ENCODE measurements around the gene HPCAL4. TPM values are rescaled to one million over a fixed set of nuclear protein-coding genes. Genes with fewer than 3 reads are reported as not detected.

The HPCAL4 gene
- total RNA-seq, 2 donors from 2014 or later = 0.07 to 0.16 TPM

GRCh38 chr1:39668111-39668510 lies 23.1 kb downstream of the HPCAL4 start:
- Histone ChIP-seq H3K4me3 (no peak overlapping the region), H3K27ac (no peak overlapping the region), H3K36me3 (no peaks in the 10 kb centered on the region), H3K27me3 (peaks cover 23% of the 10 kb centered on the region), H3K9me3 (no peaks in the 10 kb centered on the region), H3K4me1 (no peaks in the 10 kb centered on the region), H3K9ac (ENCODE audit: low read depth in 2 of 2, low read length in 2 of 2) (no peak overlapping the region)
- intact Hi-C loops (cut with DNase I) = no loop called here
- DNase-seq = no peak
- no peak for TF ChIP-seq CTCF (IDR thresholded peaks at IDR 0.05)

- Histone ChIP-seq H3K9ac (ENCODE audit: low read depth in 2 of 2, low read length in 2 of 2) (no peak overlapping the region), H3K36me3 (no peaks in the 10 kb centered on the region), H3K4me1 (no peaks in the 10 kb centered on the region), H3K4me3 (no peak overlapping the region), H3K27me3 (peaks cover 12% of the 10 kb centered on the region), H3K27ac (no peak overlapping the region), H3K9me3 (no peaks in the 10 kb centered on the region)
- TF ChIP-seq CTCF (IDR thresholded peaks at IDR 0.05) = no peak
- intact Hi-C loops (cut with DNase I) = no loop called here
- no peak for DNase-seq
Measured at GRCh38 chr1:39666772-39667171, 24.5 kb downstream of the HPCAL4 start.

- H3K4me1 ChIP-seq = no peaks in the 10 kb centered on the region
- TF ChIP-seq CTCF (IDR thresholded peaks at IDR 0.05) = no peak
- no peaks in the 10 kb centered on the region for H3K27me3 ChIP-seq
- H3K4me3 ChIP-seq = no peak overlapping the region
- H3K9me3 ChIP-seq = no peaks in the 10 kb centered on the region
- intact Hi-C loops (cut with DNase I) = no loop called here
- no peak overlapping the region for H3K27ac ChIP-seq
- no peak overlapping the region for H3K9ac ChIP-seq (ENCODE audit: low read depth in 2 of 2, low read length in 2 of 2)
- no peaks in the 10 kb centered on the region for H3K36me3 ChIP-seq
- DNase-seq = no peak
Measured at GRCh38 chr1:39663559-39663958, 27.7 kb downstream of the HPCAL4 start.

- Histone ChIP-seq H3K27ac (no peak overlapping the region), H3K27me3 (no peaks in the 10 kb centered on the region), H3K9ac (ENCODE audit: low read depth in 2 of 2, low read length in 2 of 2) (no peak overlapping the region), H3K4me1 (no peaks in the 10 kb centered on the region), H3K9me3 (no peaks in the 10 kb centered on the region), H3K4me3 (no peak overlapping the region), H3K36me3 (no peaks in the 10 kb centered on the region)
- no peak for DNase-seq
- intact Hi-C loops (cut with DNase I) = no loop called here
- TF ChIP-seq CTCF (IDR thresholded peaks at IDR 0.05) = no peak
Measured at GRCh38 chr1:39662861-39663260, 28.4 kb downstream of the HPCAL4 start.

- DNase-seq = no peak
- H3K27ac ChIP-seq = no peak overlapping the region
- no peaks in the 10 kb centered on the region for H3K36me3 ChIP-seq
- no peaks in the 10 kb centered on the region for H3K27me3 ChIP-seq
- H3K4me1 ChIP-seq = no peaks in the 10 kb centered on the region
- no peak overlapping the region for H3K4me3 ChIP-seq
- TF ChIP-seq CTCF (IDR thresholded peaks at IDR 0.05) = no peak
- H3K9me3 ChIP-seq = no peaks in the 10 kb centered on the region
- no peak overlapping the region for H3K9ac ChIP-seq (ENCODE audit: low read depth in 2 of 2, low read length in 2 of 2)
- intact Hi-C loops (cut with DNase I) = loop anchor here (10.0 kb wide), 1 partner anchor 565 kb away; no protein-coding TSS in a partner anchor
Measured at GRCh38 chr1:39659538-39659937, 31.7 kb downstream of the HPCAL4 start.

- intact Hi-C loops (cut with DNase I) = loop anchor here (10.0 kb wide), 1 partner anchor 564 kb away; no protein-coding TSS in a partner anchor
- DNase-seq = no peak
- Histone ChIP-seq H3K27ac (no peak overlapping the region), H3K27me3 (no peaks in the 10 kb centered on the region), H3K4me3 (no peak overlapping the region), H3K36me3 (no peaks in the 10 kb centered on the region), H3K9ac (ENCODE audit: low read depth in 2 of 2, low read length in 2 of 2) (no peak overlapping the region), H3K9me3 (no peaks in the 10 kb centered on the region), H3K4me1 (no peaks in the 10 kb centered on the region)
- TF ChIP-seq CTCF (IDR thresholded peaks at IDR 0.05) = no peak
Measured at GRCh38 chr1:39659110-39659509, 32.1 kb downstream of the HPCAL4 start.
